Measurements from ENCODE around the gene CLIC6. TPM values are rescaled to one million over a fixed set of nuclear protein-coding genes. Genes with fewer than 3 reads are reported as not detected.

CLIC6 gene
- total and polyA plus RNA-seq, 2 of the 4 experiments (the other 2 are of a cell fraction) = not detected

GRCh38 chr21:34733852-34734251 is 65.1 kb downstream of the CLIC6 start:
- Histone ChIP-seq H2BK5ac (ENCODE audit: low read depth, low read length, poor library complexity, severe bottlenecking) (no peak overlapping the region), H2BK120ac (ENCODE audit: low read depth, low read length) (no peak overlapping the region), H4K8ac (ENCODE audit: low read depth in 2 of 2, low read length in 2 of 2) (no peak overlapping the region), H2AK5ac (ENCODE audit: low read depth, low read length) (no peak overlapping the region), H2BK20ac (ENCODE audit: low read depth, low read length) (no peak overlapping the region), H4K5ac (ENCODE audit: low read depth, low read length) (no peak overlapping the region), H3K27ac (ENCODE audit: insufficient read depth, low read length) (no peak overlapping the region), H3K4ac (ENCODE audit: low read depth, low read length) (no peak overlapping the region), H3K56ac (ENCODE audit: extremely low read depth, insufficient read depth, low read length) (no peak overlapping the region), H3K18ac (ENCODE audit: low read depth, low read length) (no peak overlapping the region), H3K9me1 (ENCODE audit: insufficient read depth, low read length) (no peaks in the 10 kb centered on the region), H3K4me3 (ENCODE audit: insufficient read depth, low read depth, low read length) (no peak overlapping the region), H3K79me1 (ENCODE audit: low read depth in 1 of 2, low read length in 2 of 2) (no peaks in the 10 kb centered on the region), H3K4me1 (ENCODE audit: control insufficient read depth, insufficient read depth, low read length) (peaks cover 2% of the 10 kb centered on the region; the same call in 1 of the 2 replicates), H3K4me2 (ENCODE audit: low read depth, low read length) (no peak overlapping the region), H2AFZ (replicated peaks; ENCODE audit: low read length, poor library complexity) (no peak overlapping the region), H2AK9ac (replicated peaks; ENCODE audit: low read depth, low read length, poor library complexity) (no peak overlapping the region), H3K36me3 (ENCODE audit: control insufficient read depth, insufficient read depth, low read length) (no peaks in the 10 kb centered on the region), H3K9me3 (ENCODE audit: control insufficient read depth, insufficient read depth, low read length) (no peaks in the 10 kb centered on the region), H4K91ac (ENCODE audit: insufficient read depth, low read depth, low read length) (no peak overlapping the region), H4K20me1 (ENCODE audit: insufficient read depth, low read length) (no peaks in the 10 kb centered on the region), H3K14ac (replicated peaks; ENCODE audit: low read depth, low read length) (no peak overlapping the region), H3K23ac (ENCODE audit: low read depth, low read length) (no peak overlapping the region), H3K9ac (ENCODE audit: low read depth, low read length) (no peak overlapping the region), H2BK15ac (ENCODE audit: low read depth, low read length) (no peak overlapping the region), H3K27me3 (ENCODE audit: control insufficient read depth, insufficient read depth, low read length) (peaks cover 19% of the 10 kb centered on the region)
- no TSS peak for BruUV-seq (replicated peaks)
- intact Hi-C loops (cut with micrococcal nuclease) = no loop called here
- TF ChIP-seq RFX5 (IDR thresholded peaks at IDR 0.05; ENCODE audit: low read depth, low read length) = no peak
- no peak for TF ChIP-seq RCOR1 (IDR thresholded peaks at IDR 0.05; ENCODE audit: insufficient replicate concordance, low read length)
- TF ChIP-seq RAD21 (IDR thresholded peaks at IDR 0.05; ENCODE audit: low read length) = no peak
- in situ Hi-C loops (cut with MboI; ENCODE audit: low sequenced_read_pairs) = loop anchor here (25.0 kb wide), 2 partner anchors 678 to 1203 kb away; no protein-coding TSS in a partner anchor
- dilution Hi-C loops (cut with HindIII; ENCODE audit: low sequenced_read_pairs, unreplicated experiment) = no loop called here
- POLR2A ChIA-PET (ENCODE audit: unreplicated experiment) = no interaction called here
- CTCF ChIA-PET = interaction anchor here (1.1 kb wide), 1 partner anchor 12 kb away, joined by 3 read pairs; no protein-coding TSS in a partner anchor
- no peak for DNase-seq
- WGBS, 2 experiments (ENCODE audit: extremely low coverage in 2 of 2, insufficient read length in 1 of 2) = no CpG with 5 or more reads among the region's 4 CpGs
- ATAC-seq (ENCODE audit: low read depth) = no peak

Measured in IMR-90 (cell line).